CD14-positive monocyte (primary cell): Measurements from ENCODE around the gene ITGB8. TPM values are rescaled to one million over a fixed set of nuclear protein-coding genes. Genes with fewer than 3 reads are reported as not detected.

ENCODE experiments used
- DNase-seq, 3 donors: peaks; one replicate each; pipeline ENCODE4 v3.0.0-alpha.2; 2011 to 2022
- H2AFZ ChIP-seq: 2 replicates; pipeline ENCODE4 v1.6.0; 2012; ENCODE audit warnings: mild to moderate bottlenecking, low read depth, low read length, inconsistent platforms; ENCODE audit not compliant: insufficient read depth, poor library complexity, severe bottlenecking
- H3K27ac ChIP-seq, 2 donors: 1 replicate in 1 of 2; 2 replicates in 1 of 2; pipeline ENCODE4 v1.5.1; 2012 to 2013; ENCODE audit warnings: low read length in 2 of 2, control low read depth in 1 of 2, inconsistent platforms in 1 of 2, low read depth in 1 of 2, mild to moderate bottlenecking in 1 of 2
- H3K27me3 ChIP-seq, 2 donors: one replicate each; pipeline versions ENCODE4 v1.6.0 to v1.6.1; 2011 to 2013; ENCODE audit warnings: low read length in 2 of 2; ENCODE audit not compliant: control insufficient read depth in 2 of 2, insufficient read depth in 2 of 2
- H3K36me3 ChIP-seq, 2 donors: replicated peaks in 1 of 2; 1 replicate in 1 of 2; 2 replicates in 1 of 2; pipeline versions ENCODE4 v1.5.1 to v1.6.1; 2012 to 2013; ENCODE audit warnings: low read length in 2 of 2, control low read depth in 1 of 2, inconsistent platforms in 1 of 2, mild to moderate bottlenecking in 1 of 2; ENCODE audit not compliant: insufficient read depth in 2 of 2, control insufficient read depth in 1 of 2
- H3K4me1 ChIP-seq, 2 donors: 1 replicate in 1 of 2; 2 replicates in 1 of 2; pipeline versions ENCODE4 v1.5.1 to v1.6.1; 2012 to 2013; ENCODE audit warnings: low read length in 2 of 2, control low read depth in 1 of 2, inconsistent platforms in 1 of 2, mild to moderate bottlenecking in 1 of 2, moderate library complexity in 1 of 2; ENCODE audit not compliant: insufficient read depth in 2 of 2, control insufficient read depth in 1 of 2
- H3K4me2 ChIP-seq: replicated peaks from 2 replicates; pipeline ENCODE3; 2012; ENCODE audit warnings: low read length, moderate library complexity, mild to moderate bottlenecking; ENCODE audit not compliant: poor library complexity, severe bottlenecking; ENCODE audit errors: extremely low read depth
- H3K4me3 ChIP-seq, 3 experiments: fragments of 200-600 bp in 1 of 3; sonication (generic) in 1 of 3; replicated peaks in 1 of 3; 1 replicate in 2 of 3; 2 replicates in 1 of 3; pipeline ENCODE4 v1.5.1; 2011 to 2013; ENCODE audit warnings: low read length in 3 of 3, mild to moderate bottlenecking in 3 of 3, control low read depth in 2 of 3, low read depth in 2 of 3, inconsistent platforms in 1 of 3, moderate library complexity in 1 of 3
- H3K79me2 ChIP-seq: 2 replicates; pipeline ENCODE4 v1.6.0; 2012; ENCODE audit warnings: mild to moderate bottlenecking, control low read depth, inconsistent platforms, low read length, moderate library complexity; ENCODE audit not compliant: insufficient read depth
- H3K9ac ChIP-seq: 2 replicates; pipeline ENCODE4 v1.6.0; 2017; ENCODE audit warnings: low read length, mild to moderate bottlenecking; ENCODE audit not compliant: insufficient read depth, poor library complexity, severe bottlenecking
- H3K9me3 ChIP-seq, 2 donors: replicated peaks in 1 of 2; 1 replicate in 1 of 2; 2 replicates in 1 of 2; pipeline versions ENCODE4 v1.5.1 to v1.6.1; 2012 to 2013; ENCODE audit warnings: low read length in 2 of 2, control low read depth in 1 of 2; ENCODE audit not compliant: control insufficient read depth in 1 of 2, insufficient read depth in 1 of 2
- H4K20me1 ChIP-seq: 2 replicates; pipeline ENCODE4 v1.6.0; 2012; ENCODE audit warnings: mild to moderate bottlenecking, low read length, control low read depth, moderate library complexity; ENCODE audit not compliant: insufficient read depth
- H3K27ac Mint-ChIP-seq, 7 donors: one replicate each; pipeline ENCODE4 v1.8.0; 2020; ENCODE audit warnings: mild to moderate bottlenecking in 7 of 7, mixed read lengths in 7 of 7, moderate library complexity in 6 of 7, inconsistent platforms in 2 of 7
- H3K27me3 Mint-ChIP-seq, 3 donors: one replicate each; pipeline ENCODE4 v1.8.0; 2021 to 2022; ENCODE audit warnings: low read depth in 3 of 3, mild to moderate bottlenecking in 3 of 3, mixed read lengths in 3 of 3, moderate library complexity in 3 of 3, inconsistent platforms in 1 of 3
- H3K36me3 Mint-ChIP-seq, 2 donors: one replicate each; pipeline ENCODE4 v1.8.0; 2020; ENCODE audit warnings: mixed read lengths in 2 of 2, inconsistent platforms in 1 of 2, mild to moderate bottlenecking in 1 of 2
- H3K4me1 Mint-ChIP-seq: one replicate; pipeline ENCODE4 v1.8.0; 2020; ENCODE audit warnings: mild to moderate bottlenecking, mixed read lengths
- H3K4me3 Mint-ChIP-seq, 2 donors: one replicate each; pipeline ENCODE4 v1.8.0; 2020; ENCODE audit warnings: mild to moderate bottlenecking in 2 of 2, mixed read lengths in 2 of 2, moderate library complexity in 1 of 2
- H3K9me3 Mint-ChIP-seq, 7 donors: one replicate each; pipeline ENCODE4 v1.8.0; 2020 to 2022; ENCODE audit warnings: mixed read lengths in 7 of 7, mild to moderate bottlenecking in 6 of 7, moderate library complexity in 6 of 7, inconsistent platforms in 2 of 7
- CTCF ChIP-seq: fragments of 200-600 bp; IDR thresholded peaks from one replicate; pipeline ENCODE4 v1.8.0; 2022; ENCODE audit warnings: antibody characterized with exemption, mild to moderate bottlenecking
- WGBS: methylation state at CpG from one replicate; pipeline ENCODE4 v1.1.5; 2013; ENCODE audit warnings: missing lambda C conversion rate; ENCODE audit not compliant: insufficient coverage; 5-methylcytosine and 5-hydroxymethylcytosine counted together
- intact Hi-C, 2 donors: fragments of 100-400 bp; cut with micrococcal nuclease; formaldehyde crosslinking; loops; one replicate each; pipeline versions ENCODE4 v1.15.0 to v1.15.1; 2023
- polyA plus RNA-seq, 3 donors: library from polyadenylated mRNA; depleted of rRNA in 1 of 3; unstranded in 2 of 3; stranded (reverse) in 1 of 3; fragments of 300-500 nt in 2 of 3; fragments of >200 nt in 1 of 3; fragmentation: Illumina TruSeq in 2 of 3; gene quantifications; 1 replicate in 2 of 3; 2 replicates in 1 of 3; pipeline ENCODE4 v1.2.3, GENCODE V29; 2012 to 2021

Gene ITGB8
- polyA plus RNA-seq, 3 donors: 0.01 to 0.28 (median 0.19) TPM

- WGBS: no CpG with 5 or more reads among the region's 1 CpG
These were observed 17.1 kb upstream of the ITGB8 start for GRCh38 chr7:20313626-20314025.

GRCh38 chr7:20314198-20314597, 16.5 kb upstream of the ITGB8 start:
- intact Hi-C loops: no loop called here
- Mint-ChIP-seq H3K4me1 (peaks cover 17% of the 10 kb centered on the region), H3K36me3 (no peaks in the 10 kb centered on the region), H3K9me3 (no peaks in the 10 kb centered on the region), H3K4me3 (no peak overlapping the region), H3K27me3 (peaks cover 0 to 2% (median 0%) of the 10 kb centered on the region in 3 donors), H3K27ac (no peak overlapping the region)
- Histone ChIP-seq H3K4me3 (no peak overlapping the region), H3K9ac (no peak overlapping the region), H3K27me3 (no peaks in the 10 kb centered on the region), H2AFZ (no peak overlapping the region), H3K27ac (no peak overlapping the region), H4K20me1 (no peaks in the 10 kb centered on the region), H3K4me1 (peaks cover 4 to 11% of the 10 kb centered on the region in 2 donors), H3K79me2 (no peaks in the 10 kb centered on the region), H3K9me3 (no peaks in the 10 kb centered on the region), H3K36me3 (no peaks in the 10 kb centered on the region), H3K4me2 (no peak overlapping the region)
- no peak for TF ChIP-seq CTCF
- no peak for DNase-seq
- WGBS: 100% methylated on average over 1 of the region's 2 CpGs

More at GRCh38 chr7:20313626-20314025, 17.1 kb upstream of the ITGB8 start:
- H3K27ac ChIP-seq: no peak overlapping the region
- DNase-seq: no peak
- no peak overlapping the region for H3K4me3 ChIP-seq
- no peak overlapping the region for H3K4me2 ChIP-seq
- Mint-ChIP-seq H3K27ac (no peak overlapping the region), H3K36me3 (no peaks in the 10 kb centered on the region), H3K9me3 (no peaks in the 10 kb centered on the region), H3K4me3 (no peak overlapping the region), H3K4me1 (peaks cover 17% of the 10 kb centered on the region), H3K27me3 (no peaks in the 10 kb centered on the region)
- H3K9ac ChIP-seq: no peak overlapping the region
- no peaks in the 10 kb centered on the region for H3K27me3 ChIP-seq
- no peak overlapping the region for H2AFZ ChIP-seq
- H3K79me2 ChIP-seq: no peaks in the 10 kb centered on the region
- H3K9me3 ChIP-seq: no peaks in the 10 kb centered on the region
- no peaks in the 10 kb centered on the region for H4K20me1 ChIP-seq
- TF ChIP-seq CTCF: no peak
- H3K4me1 ChIP-seq: peaks cover 4 to 11% of the 10 kb centered on the region in 2 donors
- intact Hi-C loops: no loop called here
- no peaks in the 10 kb centered on the region for H3K36me3 ChIP-seq
